GM12878 (cell line): ENCODE results near the gene NEURL4. TPM values are rescaled to one million over a fixed set of nuclear protein-coding genes. Genes with fewer than 3 reads are reported as not detected.

Experiments used
- ASH2L ChIP-seq: fragments of 300-600, 200-600 bp; sonication (generic); IDR thresholded peaks from 2 replicates; pipeline ENCODE4 v1.6.1; 2017; ENCODE audit warnings: low read depth, mild to moderate bottlenecking, borderline replicate concordance
- ATF2 ChIP-seq: IDR thresholded peaks from 2 replicates; pipeline ENCODE4 v1.6.1; 2012; ENCODE audit warnings: low read length, inconsistent platforms
- BCL11A ChIP-seq: IDR thresholded peaks from 2 replicates; pipeline ENCODE4 v1.6.1; 2011; ENCODE audit warnings: low read depth, low read length
- BMI1 ChIP-seq: fragments of 450-650 bp; IDR thresholded peaks from 2 replicates; pipeline ENCODE4 v1.6.1; 2016; ENCODE audit warnings: mild to moderate bottlenecking, moderate library complexity, borderline replicate concordance
- CHD1 ChIP-seq: IDR thresholded peaks from 2 replicates; pipeline ENCODE4 v1.6.1; 2012; ENCODE audit warnings: low read depth, low read length, improper control_type of control experiment
- CHD4 ChIP-seq: fragments of 200-600 bp; sonication (generic); IDR thresholded peaks from 2 replicates; pipeline ENCODE4 v1.6.1; 2016; ENCODE audit warnings: mild to moderate bottlenecking
- CREM ChIP-seq: IDR thresholded peaks from 2 replicates; pipeline ENCODE4 v1.6.1; 2014; ENCODE audit warnings: antibody characterized with exemption, low read depth
- E4F1 ChIP-seq: fragments of 450-650 bp; IDR thresholded peaks from 2 replicates; pipeline ENCODE4 v1.6.1; 2018; ENCODE audit warnings: borderline replicate concordance, mild to moderate bottlenecking; ENCODE audit not compliant: partially characterized antibody
- ETV6 ChIP-seq, 2 experiments: fragments of 450-650 bp in 1 of 2; IDR thresholded peaks in 1 of 2; conservative IDR thresholded peaks in 1 of 2; 2 replicates each; pipeline ENCODE4 v1.6.1; 2014; ENCODE audit warnings: antibody characterized with exemption in 1 of 2, borderline replicate concordance in 1 of 2, low read depth in 1 of 2, mild to moderate bottlenecking in 1 of 2, moderate library complexity in 1 of 2
- GABPA ChIP-seq: IDR thresholded peaks from 2 replicates; pipeline ENCODE4 v1.6.1; 2014; ENCODE audit warnings: antibody characterized with exemption, low read depth, mild to moderate bottlenecking, inconsistent platforms
- GATAD2B ChIP-seq: fragments of 450-650 bp; conservative IDR thresholded peaks from 2 replicates; pipeline ENCODE4 v1.6.1; 2017; ENCODE audit warnings: low read depth, mild to moderate bottlenecking, moderate library complexity
- IKZF1 ChIP-seq: fragments of 450-650 bp; conservative IDR thresholded peaks from 2 replicates; pipeline ENCODE4 v1.6.1; 2017; ENCODE audit warnings: antibody characterized with exemption, mild to moderate bottlenecking
- JUNB ChIP-seq: IDR thresholded peaks from 2 replicates; pipeline ENCODE4 v1.6.1; 2016; ENCODE audit warnings: antibody characterized with exemption, mild to moderate bottlenecking
- KAT2A ChIP-seq: conservative IDR thresholded peaks from 2 replicates; pipeline ENCODE4 v1.6.1; 2011; ENCODE audit warnings: low read depth, low read length; ENCODE audit not compliant: control insufficient read depth
- KLF5 ChIP-seq: fragments of 450-650 bp; IDR thresholded peaks from 2 replicates; pipeline ENCODE4 v1.6.1; 2014; ENCODE audit warnings: mild to moderate bottlenecking; ENCODE audit not compliant: partially characterized antibody
- LARP7 ChIP-seq: fragments of 450-650 bp; IDR thresholded peaks from 2 replicates; pipeline ENCODE4 v1.6.1; 2017; ENCODE audit warnings: mild to moderate bottlenecking
- NFYB ChIP-seq: IDR thresholded peaks from 2 replicates; pipeline ENCODE4 v1.6.1; 2011; ENCODE audit warnings: low read depth, mild to moderate bottlenecking, low read length, improper control_type of control experiment, moderate library complexity; ENCODE audit not compliant: insufficient read depth
- NKRF ChIP-seq: fragments of 450-650 bp; conservative IDR thresholded peaks from 2 replicates; pipeline ENCODE4 v1.6.1; 2017; ENCODE audit warnings: mild to moderate bottlenecking, moderate library complexity
- PKNOX1 ChIP-seq: fragments of 450-650 bp; IDR thresholded peaks from 2 replicates; pipeline ENCODE4 v1.6.1; 2016; ENCODE audit warnings: mild to moderate bottlenecking
- POLR2A ChIP-seq: IDR thresholded peaks from 2 replicates; pipeline ENCODE4 v1.6.1; 2011; ENCODE audit warnings: low read depth, mild to moderate bottlenecking, low read length
- POLR2AphosphoS5 ChIP-seq: IDR thresholded peaks from 2 replicates; pipeline ENCODE4 v1.6.1; 2011; ENCODE audit warnings: mild to moderate bottlenecking, low read length, inconsistent platforms
- RELA ChIP-seq: fragments of 450-650 bp; IDR thresholded peaks from 2 replicates; pipeline ENCODE4 v1.8.0; 2014; ENCODE audit warnings: borderline replicate concordance; ENCODE audit not compliant: partially characterized antibody
- SMAD5 ChIP-seq: IDR thresholded peaks from 2 replicates; pipeline ENCODE4 v1.6.1; 2016; ENCODE audit warnings: antibody characterized with exemption, low read depth
- SP1 ChIP-seq: IDR thresholded peaks from one replicate; pipeline ENCODE4 v1.6.1; 2011; ENCODE audit warnings: low read depth, low read length
- SREBF1 ChIP-seq: IDR thresholded peaks from 2 replicates; pipeline ENCODE4 v1.6.1; 2012; ENCODE audit warnings: mild to moderate bottlenecking, low read length
- ZNF24 ChIP-seq: fragments of 450-650 bp; IDR thresholded peaks from 2 replicates; pipeline ENCODE4 v1.6.1; 2017; ENCODE audit warnings: antibody characterized with exemption, mild to moderate bottlenecking
- polyA plus RNA-seq, 11 experiments: library from polyadenylated mRNA; depleted of rRNA in 4 of 11; unstranded in 6 of 11; stranded (reverse) in 5 of 11; fragments of >200 nt; fragmentation: Nextera tagmentation in 4 of 11; fragmentation: Illumina TruSeq in 1 of 11; extraction: Ambion mirVana in 4 of 11; extraction: Trizol in 1 of 11; gene quantifications; 1 replicate in 1 of 11; 2 replicates in 10 of 11; pipeline versions ENCODE4 v1.2.1 to v1.2.3, GENCODE V29; 2011 to 2016; ENCODE audit warnings: inconsistent platforms in 2 of 11, missing spikeins in 2 of 11, low read depth in 1 of 11
- total RNA-seq, 4 experiments: library from RNA; depleted of rRNA in 3 of 4; stranded (reverse); fragments of >200 nt in 3 of 4; fragmentation: Illumina TruSeq in 1 of 4; extraction: Trizol in 1 of 4; gene quantifications; 2 replicates each; pipeline versions ENCODE4 v1.2.1 to v1.2.3, GENCODE V29; 2013 to 2021

NEURL4 gene
- total and polyA plus RNA-seq, 10 of the 15 experiments (the other 5 are each of a cell fraction or from before 2014, with no cell fraction given): 0.03 to 41.9 (median 10.0) TPM

- TF ChIP-seq NKRF: peak; percentile 58
- no peak for TF ChIP-seq JUNB
- 0 out of 2 replicates have a peak, but pooled peaks have one; percentile 34 for TF ChIP-seq GABPA
- no peak for TF ChIP-seq E4F1
- peak; percentile 92 for TF ChIP-seq POLR2AphosphoS5
- TF ChIP-seq PKNOX1: peak; percentile 50; the same call in 1 of the 2 replicates
- peak; percentile 56 for TF ChIP-seq ATF2
- TF ChIP-seq IKZF1: peak; percentile 31
- peak; percentile 44 for TF ChIP-seq SP1
- TF ChIP-seq KLF5: no peak
- no peak for TF ChIP-seq RELA
- no peak; the same call in 1 of the 2 replicates for TF ChIP-seq BCL11A
- no peak for TF ChIP-seq SREBF1
- TF ChIP-seq BMI1: no peak
- TF ChIP-seq ETV6 (conservative IDR thresholded peaks at IDR 0.05 in 1 of 2, IDR thresholded peaks at IDR 0.05 in 1 of 2; ENCODE audit: borderline replicate concordance in 1 of 2, low read depth in 1 of 2): no peak
- TF ChIP-seq SMAD5: peak; percentile 31
- TF ChIP-seq LARP7: no peak
- TF ChIP-seq CREM: no peak
- no peak for TF ChIP-seq KAT2A
- no peak for TF ChIP-seq NFYB
- TF ChIP-seq POLR2A: peak; percentile 51
- TF ChIP-seq ZNF24: no peak
- TF ChIP-seq CHD1: no peak
- 0 out of 2 replicates have a peak, but pooled peaks have one; percentile 20 for TF ChIP-seq GATAD2B
- no peak for TF ChIP-seq CHD4
- no peak for TF ChIP-seq ASH2L
These were observed 20.3 kb downstream of the NEURL4 start (continued) for GRCh38 chr17:7308625-7309433.
